WTC11 (cell line): ENCODE measurements around the gene UBAC2.

ENCODE experiments used
- CREB1 ChIP-seq: sonication (generic); formaldehyde crosslinking; IDR thresholded peaks from 2 replicates; pipeline ENCODE4 v1.8.0; 2023; ENCODE audit warnings: mild to moderate bottlenecking, missing genetic modification reagents
- MYBL2 ChIP-seq: sonication (generic); formaldehyde crosslinking; IDR thresholded peaks from 2 replicates; pipeline ENCODE4 v1.8.1; 2023; ENCODE audit warnings: mild to moderate bottlenecking, moderate library complexity, missing genetic modification reagents
- TEAD4 ChIP-seq: sonication (generic); formaldehyde crosslinking; IDR thresholded peaks from 2 replicates; pipeline ENCODE4 v1.8.0; 2022; ENCODE audit warnings: mild to moderate bottlenecking, missing genetic modification reagents
- TF ChIP-seq, protein P1 (sequence below): fragments of 200-600 bp; IDR thresholded peaks from 2 replicates; pipeline ENCODE4 v1.8.0; 2022; ENCODE audit warnings: antibody characterized with exemption
- TF ChIP-seq, protein P2 (sequence below): sonication (generic); formaldehyde crosslinking; IDR thresholded peaks from 2 replicates; pipeline ENCODE4 v1.8.1; 2023; ENCODE audit warnings: mild to moderate bottlenecking, missing genetic modification reagents
- TF ChIP-seq, protein P3 (sequence below): sonication (generic); formaldehyde crosslinking; IDR thresholded peaks from 2 replicates; pipeline ENCODE4 v1.8.0; 2022; ENCODE audit warnings: mild to moderate bottlenecking, missing genetic modification reagents

DNA sequence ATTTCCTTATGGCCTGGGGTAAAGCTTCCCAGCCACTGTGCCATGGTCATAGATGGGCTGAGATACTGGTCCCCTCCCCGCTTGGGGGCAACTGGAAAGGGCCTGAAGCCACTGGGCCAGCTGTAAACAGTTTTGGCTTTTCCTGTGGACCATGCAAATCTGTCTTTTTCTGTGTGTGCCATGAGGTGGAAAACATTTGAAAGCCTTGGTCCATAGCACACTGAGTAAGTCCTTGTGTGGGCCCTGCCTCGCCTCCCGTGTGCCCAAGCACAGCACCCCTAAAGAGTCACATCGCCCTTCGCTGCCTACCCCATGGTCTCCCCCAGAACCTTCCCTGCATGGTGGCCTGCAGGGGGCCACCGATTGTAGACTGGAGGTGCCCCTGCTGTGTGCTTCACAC is 158.9 kb downstream of the UBAC2 start:
- TF ChIP-seq, protein P1, sequence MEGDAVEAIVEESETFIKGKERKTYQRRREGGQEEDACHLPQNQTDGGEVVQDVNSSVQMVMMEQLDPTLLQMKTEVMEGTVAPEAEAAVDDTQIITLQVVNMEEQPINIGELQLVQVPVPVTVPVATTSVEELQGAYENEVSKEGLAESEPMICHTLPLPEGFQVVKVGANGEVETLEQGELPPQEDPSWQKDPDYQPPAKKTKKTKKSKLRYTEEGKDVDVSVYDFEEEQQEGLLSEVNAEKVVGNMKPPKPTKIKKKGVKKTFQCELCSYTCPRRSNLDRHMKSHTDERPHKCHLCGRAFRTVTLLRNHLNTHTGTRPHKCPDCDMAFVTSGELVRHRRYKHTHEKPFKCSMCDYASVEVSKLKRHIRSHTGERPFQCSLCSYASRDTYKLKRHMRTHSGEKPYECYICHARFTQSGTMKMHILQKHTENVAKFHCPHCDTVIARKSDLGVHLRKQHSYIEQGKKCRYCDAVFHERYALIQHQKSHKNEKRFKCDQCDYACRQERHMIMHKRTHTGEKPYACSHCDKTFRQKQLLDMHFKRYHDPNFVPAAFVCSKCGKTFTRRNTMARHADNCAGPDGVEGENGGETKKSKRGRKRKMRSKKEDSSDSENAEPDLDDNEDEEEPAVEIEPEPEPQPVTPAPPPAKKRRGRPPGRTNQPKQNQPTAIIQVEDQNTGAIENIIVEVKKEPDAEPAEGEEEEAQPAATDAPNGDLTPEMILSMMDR: no peak
- TF ChIP-seq TEAD4 (no peak), MYBL2 (CRISPR knock-in tag) (no peak), CREB1 (no peak)
- TF ChIP-seq, protein P2, sequence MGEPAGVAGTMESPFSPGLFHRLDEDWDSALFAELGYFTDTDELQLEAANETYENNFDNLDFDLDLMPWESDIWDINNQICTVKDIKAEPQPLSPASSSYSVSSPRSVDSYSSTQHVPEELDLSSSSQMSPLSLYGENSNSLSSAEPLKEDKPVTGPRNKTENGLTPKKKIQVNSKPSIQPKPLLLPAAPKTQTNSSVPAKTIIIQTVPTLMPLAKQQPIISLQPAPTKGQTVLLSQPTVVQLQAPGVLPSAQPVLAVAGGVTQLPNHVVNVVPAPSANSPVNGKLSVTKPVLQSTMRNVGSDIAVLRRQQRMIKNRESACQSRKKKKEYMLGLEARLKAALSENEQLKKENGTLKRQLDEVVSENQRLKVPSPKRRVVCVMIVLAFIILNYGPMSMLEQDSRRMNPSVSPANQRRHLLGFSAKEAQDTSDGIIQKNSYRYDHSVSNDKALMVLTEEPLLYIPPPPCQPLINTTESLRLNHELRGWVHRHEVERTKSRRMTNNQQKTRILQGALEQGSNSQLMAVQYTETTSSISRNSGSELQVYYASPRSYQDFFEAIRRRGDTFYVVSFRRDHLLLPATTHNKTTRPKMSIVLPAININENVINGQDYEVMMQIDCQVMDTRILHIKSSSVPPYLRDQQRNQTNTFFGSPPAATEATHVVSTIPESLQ (CRISPR knock-in tag): no peak
- TF ChIP-seq, protein P3, sequence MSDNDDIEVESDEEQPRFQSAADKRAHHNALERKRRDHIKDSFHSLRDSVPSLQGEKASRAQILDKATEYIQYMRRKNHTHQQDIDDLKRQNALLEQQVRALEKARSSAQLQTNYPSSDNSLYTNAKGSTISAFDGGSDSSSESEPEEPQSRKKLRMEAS (CRISPR knock-in tag): no peak
